OCI-LY1 (cell line): ENCODE measurements around the gene RANBP17.

Experiments used
- CTCF ChIP-seq: fragments of 200-600 bp; sonication (generic), shearing (Covaris generic); IDR thresholded peaks from 2 replicates; pipeline ENCODE4 v1.5.1; 2017; ENCODE audit warnings: mild to moderate bottlenecking, antibody characterized with exemption, low read length, moderate library complexity, mixed read lengths
- EZH2 ChIP-seq: fragments of 200-600 bp; sonication (generic), shearing (Covaris generic); IDR thresholded peaks from 2 replicates; pipeline ENCODE4 v1.8.0; 2017; ENCODE audit warnings: borderline replicate concordance, mixed run types, mild to moderate bottlenecking, antibody characterized with exemption, low read length, moderate library complexity, mixed read lengths

DNA sequence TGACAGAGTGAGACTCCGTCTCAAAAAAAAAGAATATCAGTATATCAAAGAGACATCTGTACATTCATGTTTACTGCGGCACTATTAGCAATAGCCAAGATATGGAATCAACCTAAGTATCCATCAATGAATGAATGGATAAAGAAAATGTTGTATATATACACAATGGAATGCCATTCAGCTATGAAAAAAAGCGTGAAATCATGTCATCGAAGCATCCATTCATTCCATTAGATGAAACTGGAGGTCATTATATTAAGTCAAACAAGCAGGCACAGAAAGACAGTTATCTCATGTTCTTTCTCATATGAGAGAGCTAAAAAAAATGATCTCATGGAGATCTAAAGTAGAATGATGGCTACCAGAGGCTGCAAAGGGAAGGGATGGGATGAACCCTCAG is 266.3 kb downstream of the RANBP17 start:
- TF ChIP-seq CTCF: no peak
- no peak for TF ChIP-seq EZH2
